HPDE6-E6E7 (cell line): ENCODE measurements around the gene EAF2.
"Not testable (repeated sequence)": the region's sequence is repeated elsewhere in the genome, so short reads cannot be mapped to it uniquely, and the experiment has no call there.

Experiments used
- DNase-seq: peaks from one replicate; pipeline ENCODE4 v3.0.0; 2011; ENCODE audit warnings: missing footprints; ENCODE audit errors: extremely low spot score

Gene EAF2

GRCh38 chr3:121863247-121863646 lies 28.2 kb downstream of the EAF2 start:
- not testable (repeated sequence) for DNase-seq

GRCh38 chr3:121863801-121864200 lies 28.8 kb downstream of the EAF2 start:
- no peak for DNase-seq

- no peak for DNase-seq
These were observed 34.7 kb downstream of the EAF2 start for GRCh38 chr3:121869736-121870135.

- DNase-seq = no peak
These were observed 35.7 kb downstream of the EAF2 start for GRCh38 chr3:121870717-121871116.

- no peak for DNase-seq
These were observed 36.4 kb downstream of the EAF2 start for GRCh38 chr3:121871430-121871829.

- DNase-seq = no peak
These were observed 43.4 kb downstream of the EAF2 start for GRCh38 chr3:121878411-121878810.

GRCh38 chr3:121883507-121883906 lies 48.5 kb downstream of the EAF2 start:
- peak; percentile 25 for DNase-seq

- no peak for DNase-seq
These were observed 50.4 kb downstream of the EAF2 start for GRCh38 chr3:121885386-121885785.

- no peak for DNase-seq
These were observed 59.4 kb downstream of the EAF2 start, which contains the start of gene SLC15A2 for GRCh38 chr3:121894301-121894990. SLC15A2 (plus strand) TSS chr3:121894401; CDS start chr3:121894477, 76 bp downstream.

- DNase-seq = no peak
These were observed 60.1 kb downstream of the EAF2 start for GRCh38 chr3:121895121-121895520.

- no peak for DNase-seq
These were observed 60.7 kb downstream of the EAF2 start for GRCh38 chr3:121895736-121896135.

- no peak for DNase-seq
These were observed 61.8 kb downstream of the EAF2 start for GRCh38 chr3:121896823-121897222.

GRCh38 chr3:121897296-121897695 lies 62.3 kb downstream of the EAF2 start:
- no peak for DNase-seq

GRCh38 chr3:121913305-121913990 lies 78.4 kb downstream of the EAF2 start:
- DNase-seq = no peak

- no peak for DNase-seq
These were observed 79.3 kb downstream of the EAF2 start for GRCh38 chr3:121914081-121914998.

GRCh38 chr3:121916189-121916588 lies 81.2 kb downstream of the EAF2 start:
- DNase-seq = no peak

GRCh38 chr3:121918779-121919483 lies 83.9 kb downstream of the EAF2 start:
- DNase-seq = peak; percentile 81

- DNase-seq = no peak
These were observed 89.7 kb downstream of the EAF2 start for GRCh38 chr3:121924734-121925133.

GRCh38 chr3:121926380-121926779 lies 91.4 kb downstream of the EAF2 start:
- DNase-seq = no peak
